EH (cell line): Measurements from ENCODE around the gene DST.

Source experiments
- DNase-seq: peaks from one replicate; pipeline ENCODE4 v3.0.0-alpha.2; 2015; ENCODE audit warnings: low read depth

DST gene

DNA sequence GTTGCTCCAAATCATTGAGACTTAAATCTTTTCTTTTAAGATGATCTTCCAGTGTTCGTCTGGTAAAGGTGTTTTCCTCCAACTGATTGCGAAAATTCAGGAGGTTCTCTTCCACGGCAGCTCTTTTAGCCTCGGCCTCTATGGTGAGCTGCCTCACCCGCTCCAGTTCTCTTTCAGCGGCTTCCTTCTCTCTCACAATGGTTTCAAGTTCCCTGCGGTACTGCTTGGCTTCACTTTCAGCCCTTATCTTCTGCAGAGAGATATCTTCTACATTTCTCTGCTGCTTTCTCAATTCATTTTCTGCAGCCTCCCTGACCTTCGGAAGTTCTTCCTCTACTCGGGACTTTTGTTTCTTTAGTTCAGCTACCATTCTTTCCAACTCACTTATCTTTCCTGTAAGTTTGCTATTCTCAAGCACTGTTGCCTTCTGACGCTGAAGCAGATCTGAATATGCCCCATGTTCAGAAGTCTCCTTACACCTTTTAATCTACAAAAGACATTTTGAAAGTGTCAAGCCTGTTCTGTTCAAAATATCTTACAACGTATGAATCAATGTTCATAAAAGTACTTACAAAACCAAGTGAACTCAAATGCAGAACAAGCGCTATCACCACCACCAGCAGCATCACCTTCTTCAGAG lies 22.3 kb downstream of the DST start:
- no peak for DNase-seq

DNA sequence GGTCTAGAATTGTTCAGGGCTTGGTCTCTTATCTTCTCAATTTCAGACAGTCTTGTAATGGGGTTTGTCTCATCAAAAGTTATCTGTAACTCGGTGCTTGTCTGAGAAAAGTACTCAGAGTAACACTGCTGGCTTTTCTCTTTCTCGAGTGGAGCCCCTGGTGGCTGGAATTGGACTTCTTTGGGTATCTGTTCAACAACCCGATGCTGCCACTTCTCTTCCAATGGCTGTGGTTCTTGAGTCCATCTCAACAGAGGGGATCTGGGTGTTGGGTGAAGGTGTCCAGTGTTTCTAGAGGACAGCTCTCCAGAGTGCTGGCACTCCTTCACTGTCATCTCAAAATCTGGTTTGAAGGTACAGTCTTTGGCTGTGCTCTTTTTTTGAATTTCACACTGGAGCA lies 24.6 kb downstream of the DST start:
- peak; percentile 14 for DNase-seq

DNA sequence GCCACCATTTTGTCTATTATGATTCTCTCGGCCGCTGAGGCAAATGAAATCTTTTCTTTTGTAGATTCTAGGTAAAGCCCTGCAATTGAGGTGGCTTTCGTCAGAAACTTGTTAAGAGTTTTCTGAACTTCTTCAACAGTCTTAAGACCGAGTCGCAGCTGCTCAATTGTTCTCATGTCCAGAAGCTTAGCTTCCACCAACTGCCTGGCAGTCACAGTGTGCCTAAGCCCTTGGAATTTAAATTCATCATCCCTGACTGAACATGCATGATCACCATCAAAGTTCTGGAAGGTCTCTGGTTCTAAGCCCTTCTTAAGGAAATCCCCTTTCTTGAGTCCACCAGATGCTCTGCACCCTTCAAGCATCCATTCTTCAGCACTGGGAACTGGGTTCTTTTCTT lies 25.7 kb downstream of the DST start:
- no peak for DNase-seq

DNA sequence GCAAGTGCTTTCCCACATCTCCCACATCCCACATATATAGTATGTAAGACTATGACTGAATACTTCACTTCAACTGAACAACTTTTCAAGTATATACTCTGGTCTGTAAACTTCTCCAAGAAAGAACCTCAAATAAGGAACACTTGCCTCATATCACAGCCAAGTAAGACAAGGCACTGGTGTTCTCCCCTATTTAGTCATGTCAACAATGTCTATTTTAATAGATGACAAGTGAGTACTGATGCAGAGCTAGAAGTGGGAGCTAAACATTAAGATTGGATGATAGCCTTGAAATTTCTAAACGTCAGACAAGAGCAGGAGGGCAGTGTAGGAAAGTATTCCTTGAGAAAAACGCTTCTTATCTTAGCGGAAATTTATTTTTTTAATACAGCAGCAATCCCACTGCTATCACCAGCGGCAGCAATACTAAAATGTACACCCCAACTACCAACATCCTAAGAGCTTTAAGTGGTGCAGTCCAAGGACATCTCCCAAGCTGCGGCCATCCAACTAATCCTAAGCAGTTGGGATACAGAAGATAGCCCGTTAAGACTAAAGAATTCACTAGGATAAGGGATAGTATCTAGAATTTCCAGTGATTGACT lies 29.3 kb downstream of the DST start:
- DNase-seq = no peak

DNA sequence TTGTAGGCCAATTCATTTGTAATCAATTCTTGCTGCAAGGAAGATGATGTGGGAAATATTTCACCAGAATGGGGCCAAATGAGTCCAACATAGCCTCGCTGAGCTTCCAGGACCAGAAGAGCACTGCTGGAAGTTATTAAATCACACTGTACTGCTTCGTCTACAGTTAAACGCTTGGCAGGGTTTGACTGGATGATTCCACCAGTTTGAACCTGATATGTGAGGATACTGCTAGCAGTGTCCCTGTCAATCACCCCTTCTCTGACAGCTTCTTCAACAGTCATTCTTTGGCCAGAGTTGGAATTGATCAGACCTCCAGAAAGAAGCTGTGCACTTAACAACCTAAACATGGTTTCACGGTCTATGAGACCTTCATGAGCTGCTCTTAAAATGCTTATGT lies 34.4 kb downstream of the DST start:
- no peak for DNase-seq

DNA sequence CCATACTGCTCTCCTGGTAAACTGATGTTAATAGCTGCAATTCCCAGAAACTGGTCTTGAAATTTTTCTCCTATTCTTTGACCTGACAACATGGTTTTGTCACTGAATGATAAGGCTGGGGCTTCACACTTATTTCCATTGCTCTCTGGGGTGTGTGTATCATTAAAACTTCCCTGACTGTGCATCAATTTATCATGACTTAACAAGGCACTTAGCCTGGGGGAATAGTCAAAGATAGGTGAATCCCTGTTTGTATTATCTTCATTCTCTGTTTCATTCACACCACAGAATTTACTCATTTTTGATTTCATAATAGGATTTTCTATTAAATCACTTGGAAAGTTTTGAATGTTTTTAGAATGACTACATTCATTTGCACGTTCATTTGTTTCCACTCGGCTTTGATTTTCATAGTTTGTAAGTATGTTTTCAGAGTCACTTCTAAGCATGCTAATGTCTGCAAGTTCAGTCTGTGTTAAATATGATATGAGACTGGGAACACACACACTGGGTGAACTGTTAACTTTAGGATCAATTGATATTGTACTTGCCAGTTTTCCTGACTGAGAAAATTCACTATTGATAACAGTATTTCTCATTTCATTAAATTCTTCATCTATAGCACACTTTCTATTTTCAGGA lies 35.5 kb downstream of the DST start:
- no peak for DNase-seq

DNA sequence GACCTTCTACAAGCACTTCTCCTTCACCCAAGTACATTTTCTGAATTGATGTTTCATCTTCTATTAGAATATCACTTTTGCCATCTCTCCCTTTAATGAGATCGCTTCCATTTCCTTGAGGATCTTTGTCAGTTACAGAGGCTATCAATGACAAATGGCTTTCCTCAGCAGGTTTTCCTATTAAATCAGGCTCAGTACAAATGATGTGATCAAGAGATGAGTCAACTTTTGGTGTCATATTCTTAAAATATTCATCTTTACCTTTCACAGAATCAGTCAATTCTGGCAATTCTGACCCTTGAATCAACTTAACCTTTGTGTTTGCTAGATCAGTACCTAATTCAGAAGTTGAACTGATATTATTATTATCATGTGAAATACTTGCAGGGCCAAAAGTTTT lies 37.3 kb downstream of the DST start:
- DNase-seq = no peak

DNA sequence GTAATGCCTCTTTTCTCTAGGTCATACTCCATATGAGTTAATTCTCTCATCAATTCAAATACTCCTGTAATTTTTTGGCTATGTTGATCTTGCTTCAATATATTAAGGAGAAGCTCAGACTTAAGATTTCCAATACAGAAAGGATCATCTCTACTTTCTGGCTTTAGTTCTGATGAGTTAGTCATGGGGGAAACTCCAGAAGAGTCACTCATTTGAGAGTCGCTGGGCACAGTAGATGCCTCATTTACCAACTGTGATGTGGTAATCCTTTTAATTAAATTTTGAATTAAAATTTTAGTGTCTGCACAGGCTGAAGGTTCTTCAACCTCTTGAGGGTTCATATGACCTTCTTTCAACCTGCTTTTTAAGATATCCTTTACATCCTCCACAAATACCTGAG lies 38.5 kb downstream of the DST start:
- DNase-seq = no peak

DNA sequence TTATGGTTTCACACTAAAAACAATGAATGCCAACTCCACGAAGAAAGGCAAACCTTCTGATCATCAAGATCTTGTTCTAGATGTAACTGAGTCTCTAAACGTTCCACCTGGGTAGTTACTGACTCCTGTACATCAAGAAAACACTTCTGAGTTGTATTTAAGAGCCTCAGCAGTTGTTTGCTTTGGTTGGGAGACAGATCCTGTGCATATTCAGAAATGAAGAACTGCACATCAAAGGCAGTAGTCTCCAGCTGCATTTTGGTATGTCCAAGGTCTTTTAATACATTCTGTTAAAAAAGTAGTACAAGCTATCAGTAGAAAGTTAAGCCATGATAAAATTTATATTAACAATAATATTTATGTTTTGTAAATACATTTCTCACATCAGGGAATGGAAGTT lies 41.3 kb downstream of the DST start:
- DNase-seq = no peak

DNA sequence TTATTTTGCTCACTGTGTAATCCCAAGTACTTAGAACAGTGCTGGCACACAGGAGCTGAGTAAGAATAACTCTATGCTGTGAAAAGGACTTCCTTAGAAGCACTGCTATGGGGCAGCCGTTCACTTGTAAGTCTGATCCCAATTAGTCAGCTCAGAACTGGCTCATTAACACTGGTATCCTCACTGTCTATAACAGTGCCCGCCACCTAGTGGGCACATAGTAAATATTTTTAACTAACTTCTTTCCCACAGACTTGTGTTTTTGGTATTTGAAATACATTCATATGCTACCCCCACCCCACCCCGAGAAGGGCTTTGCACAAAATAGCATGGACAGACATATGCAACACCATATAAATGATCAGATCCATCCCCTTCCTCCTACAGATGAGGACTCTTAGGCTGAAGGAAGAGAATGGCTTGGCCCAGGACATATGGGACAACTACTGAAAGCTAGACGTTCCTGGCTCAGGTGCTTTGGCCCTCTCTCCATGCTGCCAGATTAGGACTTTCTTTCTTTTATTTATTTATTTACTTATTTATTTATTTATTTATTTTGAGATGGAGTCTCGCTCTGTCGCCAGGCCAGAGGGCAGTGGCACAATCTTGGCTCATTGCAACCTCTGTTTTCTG lies 47.1 kb downstream of the DST start:
- DNase-seq = peak; percentile 62

DNA sequence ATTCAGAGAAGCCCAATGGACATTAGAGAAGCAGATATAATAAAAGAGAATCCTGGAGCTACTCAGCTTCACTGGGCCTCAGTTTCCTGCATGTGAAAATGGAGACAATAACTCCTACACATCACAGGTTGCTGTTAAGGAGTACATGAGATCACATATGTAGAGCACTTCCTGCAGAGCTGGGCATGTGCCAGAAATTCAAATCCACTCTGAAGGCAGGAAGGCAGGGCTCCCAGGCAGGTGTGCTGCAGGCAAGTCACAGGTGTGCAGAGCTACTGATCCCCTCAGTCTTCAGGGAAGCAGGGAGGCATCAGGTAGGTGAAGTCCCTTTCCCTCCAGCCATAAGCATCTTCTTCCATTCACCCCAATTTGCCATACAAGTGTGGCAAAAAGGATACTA lies 48.0 kb downstream of the DST start:
- DNase-seq = no peak

DNA sequence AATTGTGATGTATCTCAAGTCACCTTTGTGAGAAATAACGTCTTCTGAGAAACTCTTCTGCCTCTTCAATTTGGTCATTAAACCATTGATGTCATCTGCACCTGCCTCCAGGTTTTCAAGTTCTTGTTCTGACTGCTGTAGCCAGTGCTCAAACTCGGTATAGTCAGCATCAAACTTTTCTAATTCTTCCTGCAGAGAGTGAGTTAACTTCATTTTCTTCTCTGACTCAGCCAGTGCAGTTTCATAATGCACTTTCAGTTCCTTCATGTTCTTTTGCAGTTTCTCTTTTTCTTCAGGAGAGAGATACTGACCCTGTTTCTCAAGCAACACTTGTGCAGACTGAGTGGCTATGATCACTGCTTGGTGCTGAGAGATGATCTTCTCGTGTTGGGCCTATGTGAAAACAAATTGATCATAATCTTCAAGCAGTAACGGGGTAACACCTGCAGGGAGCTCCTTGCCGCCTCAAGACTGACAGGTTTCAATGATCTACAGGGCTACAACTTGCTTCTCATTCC lies 48.8 kb downstream of the DST start:
- no peak for DNase-seq

DNA sequence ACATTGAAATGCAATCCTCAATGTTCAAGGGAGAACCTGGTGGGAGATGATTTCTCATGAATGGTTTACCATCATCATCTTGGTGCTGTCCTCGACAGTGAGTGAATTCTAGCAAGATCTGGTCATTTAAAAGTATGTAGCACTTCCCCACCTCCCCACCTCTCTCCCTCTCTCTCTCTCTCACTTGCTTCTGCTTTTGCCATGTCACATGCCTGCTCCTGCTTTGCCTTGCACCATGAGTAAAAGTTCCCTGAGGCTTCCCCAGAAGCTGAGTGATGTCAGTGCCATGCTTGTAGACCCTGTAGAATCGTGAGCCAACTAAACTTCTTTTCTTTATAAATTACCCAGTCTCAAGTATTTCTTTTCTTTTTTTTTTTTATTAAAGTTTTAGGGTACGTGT lies 60.5 kb downstream of the DST start:
- no peak for DNase-seq

DNA sequence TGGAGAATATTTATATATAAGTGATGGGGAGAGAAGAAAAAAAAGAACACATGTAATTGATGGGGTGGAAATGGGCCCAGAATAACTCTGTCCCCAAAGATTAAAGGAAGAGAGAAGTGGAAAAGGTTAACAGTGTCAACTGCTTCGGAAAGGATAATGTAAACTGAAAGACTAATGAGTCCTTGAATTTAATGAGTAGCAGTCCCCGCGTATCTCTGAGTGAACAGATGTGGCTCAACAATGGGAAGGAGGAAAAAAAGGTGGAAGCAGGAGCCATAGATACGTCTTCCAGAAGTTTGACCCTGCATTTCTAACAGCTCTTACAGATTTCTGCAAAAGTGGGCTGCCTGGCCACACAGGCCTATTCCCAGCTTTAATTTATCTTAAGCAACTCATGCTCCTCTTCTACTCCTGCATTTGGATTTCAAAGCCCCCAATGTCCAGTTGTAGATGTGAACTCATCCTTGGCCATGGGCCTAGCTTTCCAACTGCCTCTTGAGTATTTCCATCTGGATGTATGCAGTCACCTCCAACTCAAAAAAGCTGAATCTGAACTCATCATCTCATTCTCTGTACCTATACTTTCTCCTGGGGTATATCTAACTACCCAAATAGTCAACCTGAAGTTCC lies 61.3 kb downstream of the DST start:
- DNase-seq = no peak

DNA sequence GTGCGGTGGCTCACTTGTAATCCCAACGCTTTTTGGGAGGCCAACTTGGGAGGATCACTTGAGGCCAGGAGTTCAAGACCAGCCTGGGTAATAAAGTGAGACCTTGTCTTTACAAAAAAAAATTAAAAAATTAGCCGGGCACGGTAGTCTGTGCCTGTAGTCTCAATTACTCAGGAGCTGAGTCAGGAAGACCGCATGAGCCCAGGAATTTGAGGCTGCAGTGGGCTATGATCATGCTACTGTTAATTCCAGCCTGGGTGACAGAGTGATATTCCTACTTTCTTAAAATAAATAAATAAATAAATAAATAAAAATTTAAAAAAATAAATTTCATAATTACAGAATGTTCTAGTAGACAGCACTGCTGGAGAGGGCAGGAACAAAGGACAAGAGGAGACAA lies 62.4 kb downstream of the DST start:
- DNase-seq = peak; percentile 29

DNA sequence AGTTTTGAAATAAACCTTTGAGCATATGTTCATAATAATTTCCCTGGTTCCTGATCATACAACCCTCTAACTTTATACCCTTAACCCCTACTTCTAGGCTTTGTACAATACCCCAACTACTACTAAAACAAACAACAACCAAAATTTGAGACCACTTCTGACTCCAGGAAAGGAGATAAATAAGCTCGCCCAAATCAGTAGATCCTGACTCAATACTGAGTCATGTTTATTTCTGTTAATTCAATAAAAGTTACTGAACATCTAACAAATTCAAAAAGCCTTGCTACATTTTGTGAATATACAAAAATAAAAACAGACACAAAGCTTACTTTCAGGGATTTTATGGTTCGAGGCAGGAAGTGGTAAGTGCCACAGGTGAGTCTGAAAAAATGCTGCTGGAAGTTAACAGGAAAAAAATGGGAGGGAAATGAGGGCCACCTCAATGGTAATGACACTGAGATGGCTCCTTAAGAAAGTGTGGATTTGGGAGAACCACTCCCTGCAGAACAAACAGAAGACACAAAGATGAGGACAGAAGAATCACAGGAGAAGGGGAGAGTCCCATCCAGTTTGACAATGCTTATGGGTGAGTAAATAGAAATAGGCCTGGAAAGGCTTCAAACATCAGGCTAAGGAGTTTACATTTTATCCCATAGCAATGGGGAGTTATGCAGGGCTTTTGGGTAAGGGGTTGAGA lies 63.4 kb downstream of the DST start:
- no peak for DNase-seq

DNA sequence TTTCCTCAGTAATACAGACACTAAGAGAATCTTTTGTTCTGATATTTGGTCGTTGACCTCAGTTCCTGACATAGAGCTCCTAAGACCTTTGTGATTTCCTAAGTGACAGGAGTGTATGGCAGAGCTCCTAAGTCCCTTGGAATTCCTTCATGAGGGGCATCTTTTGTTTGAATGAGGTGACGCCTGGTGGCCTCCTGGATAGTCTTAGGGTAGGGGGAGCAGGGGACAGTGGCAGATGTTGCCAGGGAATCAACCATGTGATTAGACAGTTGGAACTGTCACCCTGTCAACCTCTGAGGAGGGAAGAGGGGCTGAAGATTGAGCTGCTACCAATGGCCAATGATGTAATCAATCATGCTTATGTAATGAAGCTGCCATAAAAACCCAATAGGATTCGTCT lies 67.0 kb downstream of the DST start:
- no peak for DNase-seq

DNA sequence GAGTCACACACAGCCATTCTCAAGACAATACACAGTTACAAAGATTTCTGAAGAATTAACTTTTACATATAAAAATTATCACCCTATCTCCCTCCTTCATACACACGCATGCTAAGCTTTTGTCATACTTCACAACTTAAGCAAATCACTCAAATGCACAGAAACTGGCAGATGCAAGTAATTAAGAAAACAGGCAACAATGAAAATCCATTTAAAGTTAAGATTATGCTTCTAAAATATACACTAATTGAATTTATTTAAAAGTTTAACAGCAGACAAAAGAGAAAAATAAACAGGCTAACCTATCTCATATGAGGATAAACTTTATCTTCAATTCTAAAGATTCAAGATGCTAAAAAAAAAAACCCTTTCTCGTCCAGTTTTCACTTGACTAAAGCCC lies 68.4 kb downstream of the DST start:
- DNase-seq = no peak

DNA sequence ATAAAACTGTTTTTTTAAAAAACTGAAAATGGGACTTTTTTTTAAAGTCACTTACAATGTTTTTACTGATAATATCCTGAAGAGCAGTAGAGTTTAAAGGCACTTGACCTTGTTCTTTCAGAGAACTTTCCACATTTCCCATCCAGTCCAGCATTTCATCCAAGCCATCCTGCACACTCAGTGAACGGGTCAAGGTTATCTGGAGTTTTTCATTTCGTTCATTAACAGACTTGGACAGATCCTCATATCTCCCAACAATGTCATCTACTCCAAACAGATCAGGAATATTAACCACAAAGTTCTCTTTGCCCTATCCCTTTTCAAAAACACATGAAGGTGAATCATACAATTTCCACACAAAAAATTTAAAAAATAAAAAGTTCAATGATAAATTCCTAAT lies 69.1 kb downstream of the DST start:
- no peak for DNase-seq

DNA sequence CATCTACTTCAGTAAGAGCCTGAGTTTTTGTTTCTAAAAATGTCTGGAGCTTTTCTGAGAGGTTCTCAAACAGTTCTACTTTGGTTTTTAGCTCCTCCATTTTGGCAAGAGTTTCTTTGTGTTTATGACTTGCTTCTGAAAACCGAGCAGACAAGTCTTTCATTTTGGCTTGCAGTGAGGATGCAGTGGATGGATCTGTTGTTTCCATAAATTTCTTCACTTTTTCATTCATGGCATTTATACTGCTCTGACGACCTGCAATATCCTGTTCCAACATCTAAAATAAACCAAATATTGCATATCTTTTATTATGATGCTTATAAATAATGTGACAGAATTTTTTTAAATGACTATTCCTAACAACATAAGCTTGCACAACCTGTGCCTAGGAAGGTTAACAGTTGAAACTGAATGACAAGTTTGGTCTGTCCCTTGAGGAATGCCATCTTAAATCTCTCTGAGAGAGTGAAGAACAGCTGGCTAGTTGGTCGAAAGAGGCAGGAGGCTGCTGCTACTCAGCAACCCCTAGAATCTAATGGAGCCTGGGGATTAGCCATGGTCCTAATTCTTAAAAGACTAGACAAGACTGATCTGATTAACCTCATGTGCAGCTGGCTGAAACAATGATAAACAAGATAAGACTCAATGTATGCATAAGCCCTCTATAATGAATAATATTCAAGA lies 69.8 kb downstream of the DST start:
- DNase-seq = no peak

DNA sequence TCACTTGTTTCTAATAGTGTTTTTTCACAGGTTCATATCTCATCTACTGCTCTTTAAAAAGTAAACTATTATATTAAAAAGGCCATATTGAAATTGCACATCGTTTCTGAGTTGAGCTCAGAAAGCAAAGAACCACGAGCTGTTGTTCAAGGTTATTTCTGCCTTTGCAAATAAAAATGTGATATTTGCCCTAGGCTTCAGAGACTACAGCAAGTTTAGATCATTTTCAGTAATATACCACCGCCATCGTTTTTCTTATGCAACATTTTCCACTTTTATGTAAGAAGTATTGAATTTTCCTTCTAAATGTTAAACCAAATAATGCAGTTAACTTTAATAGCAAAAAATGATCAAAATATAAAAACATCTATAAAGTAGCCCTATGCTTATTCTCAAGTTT lies 71.1 kb downstream of the DST start:
- DNase-seq = no peak
